Medulla oblongata (tissue), 1 donor: ENCODE results near the gene GPAT2.
A peak's percentile ranks its signal among the peaks of the same experiment; 100 is the strongest.
"Not testable (repeated sequence)": the region's sequence is repeated elsewhere in the genome, so short reads cannot be mapped to it uniquely, and the experiment has no call there.

Source experiments
- DNase-seq: peaks from one replicate; pipeline ENCODE4 v3.0.0-alpha.2; 2015; ENCODE audit errors: extremely low spot score

The GPAT2 gene

DNA sequence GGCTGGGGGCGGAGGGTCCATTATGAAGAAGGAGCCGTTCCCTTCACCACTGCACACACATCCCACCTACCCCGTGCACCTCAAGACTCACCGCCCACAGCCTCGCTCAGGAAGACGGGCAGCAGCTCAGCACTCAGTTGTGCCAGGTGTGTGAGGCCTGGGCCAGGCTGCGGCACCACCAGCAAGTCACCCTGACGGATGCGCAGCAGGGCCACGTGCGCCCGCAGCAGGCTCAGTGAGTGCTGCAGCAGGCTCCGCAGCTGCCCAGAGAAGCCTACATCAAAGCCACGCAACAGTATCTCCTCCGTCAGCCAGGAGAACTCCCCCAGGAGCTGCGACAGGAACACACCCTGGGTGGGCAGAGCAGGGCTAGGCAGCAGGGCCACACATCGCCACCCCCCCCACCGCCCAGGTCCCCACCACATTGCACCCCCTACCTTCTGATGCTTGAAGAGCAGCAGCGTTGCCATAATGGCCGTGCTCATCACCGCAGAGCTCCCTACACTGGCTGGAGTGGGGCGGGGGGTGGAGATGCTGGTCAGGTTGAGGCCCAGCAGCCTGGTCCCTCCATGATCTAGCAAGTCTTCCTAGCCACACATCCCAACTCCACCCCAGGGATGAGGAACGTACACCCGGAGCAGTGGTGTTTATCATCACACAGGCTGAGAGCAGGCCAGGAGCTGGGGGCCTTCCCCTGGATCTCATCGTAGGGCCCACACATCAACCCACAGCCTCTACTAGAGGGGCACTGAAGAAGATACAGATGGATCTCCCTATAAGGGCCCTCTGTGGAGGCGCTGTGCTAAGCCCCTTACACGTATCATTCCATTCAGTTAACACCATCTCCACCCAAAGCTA is 10.2 kb downstream of the GPAT2 start:
- DNase-seq = no peak

GRCh38 chr2:96023701-96024100 is 11.0 kb downstream of the GPAT2 start:
- DNase-seq = not testable (repeated sequence)

- peak; percentile 92 for DNase-seq
Observed at GRCh38 chr2:96022701-96023447, 11.8 kb downstream of the GPAT2 start.

DNA sequence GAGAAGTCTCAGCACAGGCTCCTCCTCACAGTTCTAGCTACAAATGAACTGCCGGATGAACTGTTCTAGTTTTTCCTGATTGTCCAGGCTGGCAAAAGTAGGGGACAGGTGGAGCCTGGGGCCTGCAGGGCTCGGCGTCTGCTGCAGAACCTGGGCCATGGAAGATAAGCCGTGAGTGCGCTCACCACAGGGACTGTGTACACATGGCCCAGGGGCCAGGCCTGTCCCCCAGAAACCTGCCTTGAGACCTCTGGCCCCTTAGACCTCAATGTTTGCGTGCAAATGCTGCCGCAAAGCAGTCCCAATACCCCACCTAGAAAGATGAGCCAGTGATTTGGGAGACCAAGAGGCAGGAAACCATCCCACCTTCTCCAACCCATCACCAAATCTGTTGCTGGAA is 12.6 kb downstream of the GPAT2 start:
- not testable (repeated sequence) for DNase-seq

DNA sequence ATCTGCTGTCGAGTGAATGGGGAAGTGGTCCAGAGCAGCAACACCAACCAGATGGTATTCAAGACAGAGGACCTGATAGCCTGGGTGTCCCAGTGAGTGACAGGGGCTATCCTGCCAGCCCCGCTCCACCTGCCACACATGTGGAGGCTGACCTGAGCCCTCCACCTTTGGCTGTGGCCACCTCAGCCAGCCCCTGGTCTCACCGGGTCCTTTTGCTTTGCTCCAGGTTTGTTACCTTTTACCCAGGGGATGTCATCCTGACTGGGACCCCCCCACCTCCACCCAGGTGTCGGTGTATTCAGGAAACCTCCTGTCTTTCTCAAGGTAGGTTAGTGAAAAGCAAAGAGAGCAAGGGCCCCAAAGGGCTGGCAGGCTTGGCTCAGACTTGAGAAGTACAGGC is 13.6 kb downstream of the GPAT2 start:
- not testable (repeated sequence) for DNase-seq

- not testable (repeated sequence) for DNase-seq
Observed at GRCh38 chr2:96019909-96020590, 14.7 kb downstream of the GPAT2 start.

DNA sequence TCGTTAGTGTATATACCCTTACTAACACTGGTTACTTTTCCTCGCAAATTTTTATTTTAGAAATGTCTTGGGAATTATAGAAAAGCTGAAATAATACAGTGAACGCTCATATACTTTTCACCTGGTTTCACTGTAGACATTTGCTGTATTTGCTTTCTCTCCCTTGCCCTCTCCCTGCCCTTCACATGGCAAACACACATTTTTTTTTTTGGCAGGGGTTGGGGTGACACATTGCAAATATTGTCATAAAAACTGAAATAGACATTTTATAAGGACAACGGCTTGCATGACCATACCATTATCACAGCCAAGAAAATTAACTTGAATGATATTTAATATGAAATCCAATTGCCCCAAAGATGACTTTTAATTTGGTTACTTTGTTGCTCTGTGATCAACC is 18.4 kb downstream of the GPAT2 start:
- DNase-seq = not testable (repeated sequence)

GRCh38 chr2:96012792-96013264 is 21.9 kb downstream of the GPAT2 start:
- DNase-seq = not testable (repeated sequence)

DNA sequence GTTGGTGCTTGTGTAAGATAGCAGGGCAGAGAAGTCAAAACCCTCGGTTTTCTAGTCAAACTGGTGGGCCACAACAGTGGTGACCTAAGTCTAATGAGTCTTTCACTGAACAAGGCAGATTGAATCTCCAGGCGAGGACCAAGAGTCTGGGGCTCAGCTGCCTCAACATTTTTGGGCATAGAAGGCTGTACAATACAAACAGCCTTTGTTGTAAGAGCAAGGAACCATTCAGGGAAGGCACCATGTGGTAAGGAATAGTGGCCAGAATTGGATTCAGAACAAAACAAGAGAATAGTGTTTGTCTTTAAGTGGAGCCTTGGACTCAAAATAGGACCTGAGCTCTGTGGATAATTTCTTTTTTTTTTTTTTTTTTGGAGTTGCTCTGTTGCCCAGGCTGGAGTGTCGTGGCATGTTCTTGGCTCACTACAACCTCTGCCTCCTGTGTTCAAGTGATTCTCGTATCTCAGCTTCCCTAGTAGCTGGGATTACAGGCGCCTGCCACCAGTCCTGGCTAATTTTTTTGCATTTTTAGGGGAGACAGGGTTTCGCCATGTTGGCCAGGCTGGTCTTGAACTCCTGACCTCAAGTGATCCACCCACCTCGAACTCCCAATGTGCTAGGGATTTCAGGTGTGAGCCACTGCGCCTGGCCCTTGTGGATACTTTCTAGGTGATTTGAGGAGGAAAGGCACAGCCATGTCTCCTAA is 22.5 kb downstream of the GPAT2 start:
- DNase-seq = peak; percentile 93

DNA sequence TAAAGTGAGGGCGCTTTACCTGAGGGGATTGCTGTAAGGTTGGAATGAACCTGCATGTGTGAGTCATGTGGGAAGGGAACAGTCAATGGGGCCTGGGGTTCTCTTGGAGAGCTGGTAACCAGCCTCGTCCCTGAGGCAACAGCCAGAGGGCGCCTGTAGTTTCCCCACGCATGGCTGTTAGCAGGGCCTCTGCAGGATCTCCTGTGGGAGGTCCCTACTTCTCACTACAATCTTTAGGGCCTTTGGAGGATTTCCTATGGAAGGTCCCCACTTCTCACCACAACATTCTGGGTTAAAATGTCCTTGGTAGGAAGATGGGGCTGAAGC is 23.6 kb downstream of the GPAT2 start:
- peak; percentile 62 for DNase-seq

DNA sequence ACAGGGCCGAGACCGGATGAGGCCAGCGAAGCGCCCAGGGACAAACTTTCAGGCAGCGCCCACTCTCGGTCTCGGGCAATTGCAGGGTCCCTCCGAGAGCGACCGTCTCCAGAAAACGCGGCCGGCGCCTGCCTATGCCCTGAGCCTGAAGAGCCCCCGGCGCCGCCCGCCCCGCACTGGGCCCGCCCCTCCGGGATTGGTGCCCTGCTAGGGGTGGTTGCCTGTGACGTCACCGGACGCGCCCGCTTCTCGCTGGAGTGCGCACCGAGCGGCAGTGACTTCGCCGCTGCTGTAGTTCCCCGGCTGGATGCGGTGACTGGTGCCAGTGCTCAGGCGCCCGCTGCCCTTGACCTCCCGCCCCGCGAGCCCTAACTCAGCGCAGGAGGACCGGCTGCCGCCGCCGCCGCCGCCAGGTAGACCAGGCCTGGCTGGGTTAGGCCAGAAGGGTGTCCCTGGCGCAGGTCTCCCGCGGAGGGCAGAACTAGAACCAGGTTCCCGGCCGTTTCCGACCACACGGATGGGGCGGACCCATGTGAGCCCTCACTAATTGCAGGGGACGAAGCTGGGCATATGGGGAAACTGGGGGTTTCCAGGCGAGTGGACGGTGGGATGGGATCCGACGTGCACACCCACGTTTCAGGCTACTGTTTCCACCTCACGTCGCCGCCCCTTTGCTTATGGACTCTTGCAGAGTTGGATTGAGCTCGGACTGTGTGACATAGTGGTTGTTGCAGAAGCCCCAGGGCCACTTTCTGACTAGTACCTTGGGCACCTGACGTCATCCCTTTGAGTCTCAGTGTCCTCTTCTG is 24.2 kb downstream of the GPAT2 start:
- DNase-seq = peak; percentile 97

GRCh38 chr2:96009833-96010232 is 24.9 kb downstream of the GPAT2 start:
- not testable (repeated sequence) for DNase-seq

DNA sequence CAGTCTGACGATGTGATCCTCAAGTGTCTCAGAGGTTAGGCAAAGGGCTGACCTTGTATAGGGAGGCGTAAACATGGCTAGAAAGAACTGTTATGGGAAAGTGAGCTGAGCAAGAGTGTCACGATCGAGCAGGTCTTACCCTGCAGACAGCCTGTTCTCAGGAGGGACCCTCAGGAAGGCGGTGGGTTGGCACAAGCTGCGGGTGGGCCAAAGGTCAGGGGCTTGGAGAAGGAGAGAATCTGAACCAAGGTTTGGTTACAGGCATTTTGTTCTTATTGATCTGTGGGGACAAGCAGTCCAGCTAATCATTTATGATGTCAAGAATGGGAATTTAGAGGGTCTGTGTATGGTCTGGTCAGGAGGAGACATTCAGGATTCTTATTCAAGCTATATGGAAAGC is 26.7 kb downstream of the GPAT2 start:
- DNase-seq = not testable (repeated sequence)

DNA sequence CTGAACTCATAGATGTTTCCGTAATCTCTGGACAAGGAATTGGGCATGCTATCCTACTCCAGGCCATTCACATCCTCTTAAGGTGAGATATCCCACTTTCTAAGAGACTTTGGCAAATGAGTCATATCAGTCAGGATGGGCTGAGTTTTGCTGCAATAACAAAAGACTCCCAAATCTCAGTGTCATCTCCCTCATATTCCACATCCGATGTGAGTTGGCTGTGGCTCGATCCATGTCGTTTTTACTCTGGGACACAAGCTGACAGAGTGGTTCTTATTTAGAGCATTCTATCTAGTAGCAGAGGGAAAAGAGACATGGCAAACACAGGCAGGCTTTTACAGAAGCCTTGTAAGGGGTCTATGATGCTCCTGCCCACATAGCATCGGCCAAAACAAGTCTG is 28.5 kb downstream of the GPAT2 start:
- DNase-seq = not testable (repeated sequence)

DNA sequence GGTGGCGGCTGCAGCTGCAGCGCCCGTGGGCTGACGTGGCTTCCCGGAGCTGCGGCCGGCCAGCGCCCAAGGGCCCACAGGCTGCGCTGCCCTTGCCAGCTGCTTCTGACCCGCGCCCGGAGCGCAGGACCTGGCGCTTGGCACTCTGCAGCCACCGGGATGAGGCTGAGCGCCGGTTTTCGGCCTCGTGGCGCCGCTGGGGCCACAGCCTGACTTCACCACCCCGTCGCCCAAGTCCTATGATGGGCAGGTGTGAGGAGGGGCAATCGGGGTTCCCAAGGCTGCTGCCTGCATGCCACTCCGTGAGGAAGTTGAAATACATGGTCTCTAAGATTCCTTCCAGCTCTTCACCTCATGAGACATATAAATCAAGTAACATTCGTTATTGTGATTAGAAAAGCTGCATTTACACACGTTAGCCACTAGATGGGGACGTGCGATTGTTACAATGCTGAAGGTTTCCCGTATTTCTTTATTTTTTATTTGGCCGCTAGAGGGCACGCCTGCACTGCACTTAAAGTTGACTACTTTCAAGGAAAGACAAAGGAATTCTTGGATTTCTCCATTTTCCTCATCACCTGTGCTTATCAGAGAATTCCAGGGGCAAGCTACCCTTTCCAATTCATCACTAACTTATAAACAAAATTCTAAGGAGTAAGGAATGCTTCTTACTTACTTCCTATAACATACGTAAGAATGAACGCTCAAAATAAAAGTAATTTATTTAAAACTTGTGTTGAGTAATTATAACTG is 42.0 kb downstream of the GPAT2 start:
- DNase-seq = peak; percentile 43

- not testable (repeated sequence) for DNase-seq
Observed at GRCh38 chr2:95992102-95992501, 42.6 kb downstream of the GPAT2 start.

- peak; percentile 38 for DNase-seq
Observed at GRCh38 chr2:95991351-95992094, 43.2 kb downstream of the GPAT2 start, which contains the start of gene ANKRD36C. ANKRD36C (minus strand) TSS chr2:95991824; CDS start chr2:95991708, 116 bp downstream.

DNA sequence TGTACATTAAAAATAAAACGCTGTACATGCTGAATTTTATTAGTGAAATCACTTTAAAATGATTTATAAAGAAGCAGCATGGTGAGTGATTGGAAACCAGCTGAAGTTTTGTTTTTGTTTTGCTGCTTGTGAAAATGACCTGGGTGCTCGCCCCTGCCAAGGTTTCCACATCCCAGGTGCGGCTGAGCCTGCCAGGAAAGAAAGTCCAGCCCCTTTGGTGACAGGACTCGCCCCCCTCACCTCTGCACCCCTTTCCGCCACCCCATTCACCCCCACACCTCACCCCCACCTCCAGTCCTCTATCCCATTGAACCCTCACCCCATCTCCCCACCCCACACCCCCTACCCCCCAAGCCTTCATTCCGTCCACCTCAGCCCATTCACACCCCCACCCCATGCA is 43.8 kb downstream of the GPAT2 start:
- not testable (repeated sequence) for DNase-seq
